Stimulated activated CD8-positive, alpha-beta memory T cell treated with anti-CD3 and anti-CD28 coated beads, Interleukin-2, amount 100 ng/mL, for 1 hour (primary cell): ENCODE results near the gene KDM3A.
"Not testable (repeated sequence)": the region's sequence is repeated elsewhere in the genome, so short reads cannot be mapped to it uniquely, and the experiment has no call there.

Experiments used
- DNase-seq, 2 donors: peaks; one replicate each; pipeline ENCODE4 v3.0.0-alpha.2; 2020; ENCODE audit warnings: low read depth in 2 of 2

The KDM3A gene

GRCh38 chr2:86480105-86480504, 38.9 kb downstream of the KDM3A start:
- DNase-seq: no peak

DNA sequence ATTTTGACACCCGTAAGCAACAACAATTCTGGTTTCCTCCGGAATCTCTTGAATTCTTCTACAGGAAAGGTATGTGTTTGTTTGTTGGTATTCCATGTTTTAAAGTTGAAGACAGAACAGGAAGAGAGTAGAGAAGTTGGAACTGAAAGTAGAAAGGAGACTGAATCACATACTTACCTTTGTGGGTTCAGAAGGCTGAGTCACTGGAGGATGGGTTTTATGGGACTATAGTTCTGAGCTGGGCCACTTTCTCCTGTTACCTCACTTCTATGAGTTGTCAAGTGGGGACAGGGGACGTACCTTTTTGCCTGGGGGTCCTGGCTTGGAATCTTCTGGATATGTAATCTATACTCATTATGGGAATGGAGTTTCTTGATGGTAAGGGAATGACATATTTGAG, 40.9 kb downstream of the KDM3A start:
- DNase-seq: no peak

DNA sequence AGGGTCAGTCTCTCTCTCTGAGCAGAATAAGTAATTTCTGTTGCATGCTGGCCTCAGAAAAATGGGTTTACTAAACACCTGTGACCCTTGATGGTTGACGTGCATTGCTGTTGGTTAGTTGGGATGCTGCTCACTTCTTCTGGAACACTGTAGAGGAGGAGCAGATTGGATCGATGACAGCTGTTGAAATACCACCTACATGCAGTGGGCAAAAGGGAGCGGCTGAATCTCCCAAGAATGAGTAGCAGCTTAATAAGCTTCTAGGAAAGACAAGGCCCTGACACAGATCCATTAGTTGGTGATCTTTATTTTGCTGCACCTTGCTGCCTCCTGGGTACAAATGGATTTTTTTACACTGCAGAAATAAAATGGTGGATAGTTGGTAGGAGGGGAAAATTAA, 43.2 kb downstream of the KDM3A start:
- no peak for DNase-seq

DNA sequence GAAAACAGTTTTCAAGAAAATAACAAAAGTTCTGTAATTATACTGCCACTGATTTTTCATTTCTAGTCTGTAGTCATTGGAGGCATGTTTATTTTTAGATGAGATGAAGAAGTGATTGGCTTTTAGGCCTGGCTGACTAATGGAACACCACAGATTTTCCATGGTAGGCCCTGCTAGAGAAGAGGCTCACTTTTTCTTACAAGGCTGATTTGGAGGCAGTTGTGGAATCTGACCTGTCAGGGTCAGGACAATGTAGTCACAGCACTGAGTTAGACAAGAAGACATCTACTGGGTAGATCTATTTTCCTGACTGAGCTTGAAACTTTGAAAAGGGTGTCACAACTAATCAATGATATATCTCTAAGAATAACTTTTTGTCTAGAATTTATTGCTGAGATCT, 43.9 kb downstream of the KDM3A start:
- DNase-seq: no peak

GRCh38 chr2:86485802-86486201, 44.6 kb downstream of the KDM3A start:
- no peak for DNase-seq

- no peak for DNase-seq
These were observed 45.9 kb downstream of the KDM3A start for GRCh38 chr2:86487062-86487461.

GRCh38 chr2:86488561-86489250, 47.5 kb downstream of the KDM3A start:
- no peak for DNase-seq

DNA sequence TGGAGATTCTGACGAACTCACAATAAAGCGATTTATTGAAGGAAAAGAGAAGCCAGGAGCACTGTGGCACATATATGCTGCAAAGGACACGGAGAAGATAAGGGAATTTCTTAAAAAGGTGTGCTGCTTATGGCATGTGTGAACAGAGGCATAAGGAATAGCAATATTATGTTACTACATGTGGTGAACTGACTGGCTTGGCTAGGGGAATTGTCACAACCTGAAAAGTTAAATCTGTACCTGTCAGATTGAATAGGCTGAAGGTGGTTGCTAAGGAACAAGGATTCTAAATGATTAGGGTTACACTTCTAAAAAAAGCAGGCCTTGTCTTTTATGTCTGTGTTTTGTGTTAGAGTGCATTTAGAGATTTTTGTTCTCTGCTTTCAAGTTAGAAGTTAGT, 48.4 kb downstream of the KDM3A start:
- no peak for DNase-seq

DNA sequence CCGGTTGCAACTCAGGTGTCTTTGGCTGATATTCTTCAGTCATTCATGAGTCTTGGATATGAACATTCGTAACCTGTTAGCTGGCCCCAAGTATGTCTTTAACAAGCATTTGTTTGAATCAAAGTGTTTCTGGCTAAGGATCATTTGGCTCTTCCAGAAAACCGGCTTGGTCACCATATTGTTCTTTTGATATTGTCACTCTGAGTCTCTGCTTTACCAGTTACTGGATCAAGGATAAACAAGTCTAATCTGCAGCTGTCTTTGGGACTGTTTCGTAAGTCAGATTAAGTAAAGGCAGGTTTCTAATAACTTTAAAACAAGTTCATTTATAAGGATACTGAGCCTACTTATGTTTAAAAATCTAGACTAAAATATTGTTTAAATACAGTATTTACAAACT, 49.1 kb downstream of the KDM3A start:
- no peak for DNase-seq

DNA sequence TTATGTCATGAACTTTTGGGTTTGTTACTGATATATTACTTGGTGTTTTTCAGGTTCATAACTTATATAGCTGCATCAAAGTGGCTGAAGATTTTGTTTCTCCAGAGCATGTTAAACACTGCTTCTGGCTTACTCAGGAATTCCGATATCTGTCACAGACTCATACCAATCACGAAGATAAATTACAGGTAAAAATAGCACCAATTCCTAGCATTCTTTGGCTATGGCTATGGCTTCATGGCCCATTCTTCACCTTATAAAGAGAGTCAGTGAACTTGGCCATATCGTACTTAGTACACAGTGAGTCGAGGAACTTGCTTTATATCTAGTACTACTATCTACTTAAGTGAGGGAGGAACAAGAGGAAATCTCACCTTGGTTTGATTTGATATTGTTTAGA, 49.9 kb downstream of the KDM3A start:
- no peak for DNase-seq

- DNase-seq: no peak
These were observed 50.9 kb downstream of the KDM3A start for GRCh38 chr2:86492048-86492453.

- DNase-seq: not testable (repeated sequence)
These were observed 55.2 kb downstream of the KDM3A start for GRCh38 chr2:86496391-86496790.

DNA sequence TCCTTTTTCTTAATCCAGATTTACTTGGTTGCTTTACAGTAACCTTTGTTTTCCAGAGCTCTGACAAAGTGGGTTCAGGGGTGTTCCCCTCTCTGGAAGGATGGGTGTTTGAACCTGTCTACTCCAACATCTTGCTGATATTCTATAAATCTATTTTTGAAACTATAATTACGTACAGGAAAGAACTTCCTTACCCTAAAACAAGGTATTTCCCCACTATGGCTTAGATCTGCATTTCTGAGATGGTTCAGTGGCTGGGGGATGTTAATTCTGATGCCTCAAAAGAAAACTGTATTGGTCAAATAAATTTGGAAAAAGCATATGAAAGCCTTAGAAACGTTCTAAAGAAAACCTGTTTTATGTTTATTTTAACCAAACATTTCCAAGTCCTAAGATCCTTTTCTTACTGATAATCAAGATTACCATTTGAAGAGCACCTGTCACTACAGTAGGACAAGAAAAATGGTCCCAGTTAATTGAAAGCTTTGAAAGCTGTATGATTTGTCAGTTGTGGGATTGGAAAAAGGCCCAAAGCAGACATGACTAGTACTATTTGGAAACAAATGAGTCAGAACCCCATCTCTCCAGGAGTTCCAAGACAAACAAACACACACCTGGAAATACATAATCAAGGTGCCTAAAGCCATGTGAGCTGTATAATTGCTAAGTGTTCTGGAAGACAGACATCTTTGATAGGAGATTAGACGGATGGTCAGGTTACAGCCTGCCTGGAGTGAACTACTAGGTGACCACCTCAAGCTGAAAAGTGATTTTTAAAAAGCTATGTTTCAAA, 57.5 kb downstream of the KDM3A start:
- DNase-seq: no peak

GRCh38 chr2:86499326-86499725, 58.2 kb downstream of the KDM3A start:
- no peak for DNase-seq

- no peak for DNase-seq
These were observed 59.3 kb downstream of the KDM3A start for GRCh38 chr2:86500325-86501083.

DNA sequence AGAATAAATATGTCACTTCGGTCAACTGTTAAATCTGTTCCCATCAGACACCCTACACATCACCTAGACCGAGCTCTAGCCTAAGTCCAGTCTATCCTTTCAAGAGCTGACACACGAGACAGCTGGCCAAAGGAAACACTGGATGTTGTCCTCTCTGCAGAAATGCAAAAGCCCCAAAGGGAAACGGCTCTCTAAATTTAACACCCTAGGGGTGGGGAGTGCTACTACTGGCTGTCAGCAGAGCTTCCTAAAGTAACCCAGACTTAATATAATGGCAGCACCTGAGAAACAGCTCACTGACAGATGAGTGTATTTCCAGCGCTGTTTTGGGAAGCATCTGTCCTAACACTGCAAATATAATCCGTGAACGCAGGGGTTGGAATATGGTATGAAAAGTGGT, 66.4 kb downstream of the KDM3A start:
- DNase-seq: no peak

GRCh38 chr2:86510436-86510933, 69.3 kb downstream of the KDM3A start:
- DNase-seq: no peak

DNA sequence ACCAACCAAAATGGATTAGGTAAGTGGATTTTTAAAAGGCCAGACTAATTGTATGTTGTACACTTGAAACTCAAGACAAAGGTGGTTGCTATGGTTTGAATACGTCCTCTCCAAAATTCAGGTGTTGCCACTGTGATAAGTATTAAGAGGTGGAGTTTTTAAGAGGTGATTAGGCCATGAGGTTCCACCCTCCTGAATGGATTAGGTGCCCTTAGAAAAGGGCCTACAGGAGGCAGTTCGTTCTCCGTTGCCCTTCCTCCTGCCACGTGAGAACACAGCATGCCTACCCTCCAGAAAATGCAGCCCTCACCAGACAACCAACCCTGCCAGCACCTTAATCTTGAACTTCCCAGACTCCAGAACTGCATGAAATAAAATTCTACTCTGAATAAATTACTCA, 70.9 kb downstream of the KDM3A start:
- DNase-seq: no peak

DNA sequence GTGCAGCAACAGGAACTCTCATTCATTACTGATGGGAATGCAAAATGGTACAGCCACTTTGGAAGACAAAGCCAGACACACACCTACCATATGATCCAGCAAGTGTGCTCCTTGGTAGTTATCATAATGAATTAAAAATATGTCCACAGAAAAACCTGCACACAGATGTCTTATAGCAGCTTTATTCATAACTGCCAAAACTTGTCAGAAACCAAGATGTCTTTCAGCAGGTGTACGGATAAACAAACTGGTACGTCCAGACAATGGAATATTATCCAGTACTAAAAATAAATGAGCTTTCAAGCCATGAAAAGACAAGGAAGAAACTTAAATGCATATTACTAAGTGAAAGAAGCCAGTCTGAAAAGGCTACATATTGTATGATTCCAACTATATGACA, 71.7 kb downstream of the KDM3A start:
- DNase-seq: no peak

DNA sequence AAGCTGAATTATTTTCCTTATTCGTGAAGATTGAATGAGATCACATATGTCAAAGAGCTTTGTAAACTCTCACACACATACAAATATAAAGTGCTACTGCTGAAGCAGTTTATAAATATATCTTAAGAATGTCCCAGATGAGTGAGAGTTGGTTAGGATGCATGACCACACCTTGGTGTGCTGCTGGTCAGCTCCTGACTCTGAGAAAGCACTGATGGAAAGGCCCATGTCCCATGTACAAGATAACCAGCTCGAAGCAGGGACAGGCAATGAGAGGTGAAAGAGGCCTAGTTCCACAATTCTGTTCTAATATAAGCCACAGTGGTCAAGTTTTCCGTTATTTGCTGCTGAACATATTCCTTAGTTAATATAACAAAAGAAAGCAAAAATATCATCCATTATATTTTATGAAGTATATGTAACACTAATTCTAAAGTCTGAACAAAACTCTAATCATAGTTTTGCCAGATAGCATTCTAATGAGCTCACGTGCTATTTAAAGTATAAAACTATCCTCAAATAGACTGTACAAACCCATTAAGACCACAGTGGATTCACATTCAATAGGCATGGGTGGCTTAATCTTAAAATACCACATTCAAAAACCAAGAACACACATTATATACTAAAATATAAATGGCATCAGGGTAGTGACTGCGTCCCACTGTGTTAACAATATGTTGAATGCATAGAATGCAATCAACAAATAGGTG, 72.9 kb downstream of the KDM3A start:
- DNase-seq: no peak

DNA sequence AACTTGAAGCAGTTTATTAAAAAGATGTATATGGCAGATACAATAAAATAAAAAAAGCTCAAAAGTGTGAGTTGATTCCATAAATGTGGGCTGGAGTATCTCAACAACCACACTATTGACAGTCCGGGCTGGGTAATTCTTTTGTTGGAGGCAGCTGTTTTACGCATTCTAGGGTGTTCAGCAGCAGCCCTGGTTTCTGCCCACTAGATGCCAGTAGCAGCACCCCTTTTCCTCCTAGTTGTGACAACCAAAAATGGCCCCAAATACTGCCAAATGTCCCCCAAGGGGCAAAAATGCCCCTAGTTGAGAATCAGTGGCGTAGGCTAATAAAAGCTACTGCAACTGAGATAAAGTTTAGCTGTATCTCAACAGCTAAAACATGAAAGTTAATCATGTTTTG, 77.3 kb downstream of the KDM3A start:
- DNase-seq: peak in 1 of 2 donors; percentile 8

DNA sequence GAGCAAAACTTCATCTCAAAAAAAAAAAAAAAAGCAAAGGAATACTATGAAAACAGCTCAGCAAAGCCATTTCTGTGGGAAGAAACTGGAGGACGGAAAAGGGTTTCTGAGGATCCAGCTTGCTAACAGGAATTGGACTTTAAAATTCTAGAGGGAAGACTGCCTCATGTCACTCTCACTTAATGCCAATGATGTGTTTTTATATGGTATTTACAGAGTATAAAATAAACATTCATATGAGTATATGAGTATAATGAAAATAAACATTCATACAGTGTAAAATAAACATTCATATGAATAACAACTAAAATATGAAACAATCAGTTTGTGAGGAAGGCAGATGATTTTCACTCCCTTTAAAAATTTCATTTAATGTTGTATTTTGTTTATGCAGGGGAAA, 78.2 kb downstream of the KDM3A start:
- DNase-seq: no peak
